K562 (cell line): ENCODE data around the gene PRTFDC1. TPM values are rescaled to one million over a fixed set of nuclear protein-coding genes. Genes with fewer than 3 reads are reported as not detected.
A peak's percentile ranks its signal among the peaks of the same experiment; 100 is the strongest.

ENCODE experiments used
- BRD9 ChIP-seq: fragments of 450-650 bp; IDR thresholded peaks from 2 replicates; pipeline ENCODE4 v1.6.1; 2018; ENCODE audit warnings: low read depth; ENCODE audit not compliant: partially characterized antibody
- E4F1 ChIP-seq: fragments of 250-450 bp; sonication (Bioruptor Pico); IDR thresholded peaks from 2 replicates; pipeline ENCODE4 v1.5.0; 2021; ENCODE audit warnings: mild to moderate bottlenecking, borderline replicate concordance
- EP300 ChIP-seq: IDR thresholded peaks from 2 replicates; pipeline ENCODE4 v1.6.1; 2012; ENCODE audit warnings: low read length, improper control_type of control experiment
- ETS2 ChIP-seq: IDR thresholded peaks from 2 replicates; pipeline ENCODE4 v1.6.1; 2016; ENCODE audit warnings: borderline replicate concordance, missing genetic modification characterization, mild to moderate bottlenecking, moderate library complexity, missing compliant biosample characterization; ENCODE audit not compliant: poor library complexity, severe bottlenecking
- HDAC2 ChIP-seq: fragments of 450-650 bp; IDR thresholded peaks from 2 replicates; pipeline ENCODE4 v1.6.1; 2016; ENCODE audit warnings: mild to moderate bottlenecking
- HEY1 ChIP-seq: fragments of 250-450 bp; sonication (Bioruptor Pico); IDR thresholded peaks from 2 replicates; pipeline ENCODE4 v1.5.0; 2020; ENCODE audit warnings: mild to moderate bottlenecking, moderate library complexity, borderline replicate concordance
- KDM2B ChIP-seq: fragments of 250-450 bp; sonication (Bioruptor Pico); IDR thresholded peaks from 2 replicates; pipeline ENCODE4 v1.8.0; 2021; ENCODE audit warnings: mild to moderate bottlenecking, moderate library complexity
- LEF1 ChIP-seq: fragments of 450-650 bp; IDR thresholded peaks from 2 replicates; pipeline ENCODE4 v1.6.1; 2016; ENCODE audit warnings: mild to moderate bottlenecking
- MAFF ChIP-seq: IDR thresholded peaks from 2 replicates; pipeline ENCODE4 v1.6.1; 2012; ENCODE audit warnings: low read length, improper control_type of control experiment
- POLR2AphosphoS5 ChIP-seq: IDR thresholded peaks from 2 replicates; pipeline ENCODE4 v1.6.1; 2011; ENCODE audit warnings: mild to moderate bottlenecking, low read depth, low read length, moderate library complexity; ENCODE audit not compliant: control insufficient read depth, insufficient read depth
- RBM15 ChIP-seq: fragments of 200-400 bp; formaldehyde crosslinking; IDR thresholded peaks from 2 replicates; pipeline ENCODE4 v1.6.1; 2018; ENCODE audit warnings: mild to moderate bottlenecking, low read length, moderate library complexity; ENCODE audit not compliant: insufficient read depth
- SETDB1 ChIP-seq: IDR thresholded peaks from one replicate; pipeline ENCODE4 v1.6.1; 2012; ENCODE audit warnings: low read length, control low read depth, inconsistent platforms
- SFPQ ChIP-seq: fragments of 200-400 bp; formaldehyde crosslinking; IDR thresholded peaks from 2 replicates; pipeline ENCODE4 v1.6.1; 2017; ENCODE audit warnings: mild to moderate bottlenecking, low read depth, low read length, moderate library complexity
- SRSF3 ChIP-seq: fragments of 200-400 bp; formaldehyde crosslinking; IDR thresholded peaks from 2 replicates; pipeline ENCODE4 v1.6.1; 2016; ENCODE audit warnings: mild to moderate bottlenecking, low read length, moderate library complexity; ENCODE audit not compliant: insufficient read depth
- TFAM ChIP-seq: fragments of 250-450 bp; sonication (Bioruptor Pico); conservative IDR thresholded peaks from 2 replicates; pipeline ENCODE4 v1.5.0; 2021; ENCODE audit warnings: mild to moderate bottlenecking, moderate library complexity
- ZBTB5 ChIP-seq: fragments of 450-650 bp; IDR thresholded peaks from 2 replicates; pipeline ENCODE4 v1.6.1; 2017; ENCODE audit warnings: antibody characterized with exemption
- ZNF212 ChIP-seq: fragments of 450-650 bp; formaldehyde crosslinking; IDR thresholded peaks from 2 replicates; pipeline ENCODE4 v1.4.0; 2020; ENCODE audit warnings: mild to moderate bottlenecking
- ZNF316 ChIP-seq: fragments of 450-650 bp; IDR thresholded peaks from 2 replicates; pipeline ENCODE4 v1.6.1; 2016
- ZNF408 ChIP-seq: fragments of 250-450 bp; sonication (Bioruptor Pico); IDR thresholded peaks from 2 replicates; pipeline ENCODE4 v1.4.0; 2020; ENCODE audit warnings: low read depth, mild to moderate bottlenecking, moderate library complexity
- polyA plus RNA-seq, 8 experiments: library from polyadenylated mRNA; depleted of rRNA in 4 of 8; stranded (reverse) in 5 of 8; unstranded in 3 of 8; fragments of >200 nt; fragmentation: Nextera tagmentation in 2 of 8; fragmentation: Illumina TruSeq in 1 of 8; extraction: Ambion mirVana in 2 of 8; extraction: Trizol in 1 of 8; gene quantifications; 2 replicates each; pipeline versions ENCODE4 v1.2.1 to v1.2.3, GENCODE V29; 2011 to 2014; ENCODE audit warnings: inconsistent platforms in 1 of 8, missing spikeins in 1 of 8
- total RNA-seq, 7 experiments: library from RNA; depleted of rRNA in 6 of 7; stranded (reverse); fragments of >200 nt in 6 of 7; fragmentation: Illumina TruSeq in 2 of 7; extraction: Trizol in 2 of 7; gene quantifications; 2 replicates each; pipeline versions ENCODE4 v1.2.1 to v1.2.3, GENCODE V29; 2011 to 2021; ENCODE audit warnings: low replicate concordance in 1 of 7
- TF ChIP-seq, protein P1 (sequence below): sonication (generic); formaldehyde crosslinking; IDR thresholded peaks from 2 replicates; pipeline ENCODE4 v1.5.0; 2020; ENCODE audit warnings: missing genetic modification reagents
- TF ChIP-seq, protein P2 (sequence below): fragments of 250-450 bp; sonication (Bioruptor Pico); IDR thresholded peaks from 2 replicates; pipeline ENCODE4 v1.5.0; 2021

The PRTFDC1 gene
- total and polyA plus RNA-seq, 9 of the 15 experiments (the other 6 are each of a cell fraction or from before 2014, with no cell fraction given): 7.0 to 27.6 (median 10.0) TPM

GRCh38 chr10:24897326-24897926 is 55.0 kb downstream of the PRTFDC1 start (continued):
- TF ChIP-seq TFAM (CRISPR knock-in tag) (no peak), SRSF3 (no peak), POLR2AphosphoS5 (peak; percentile 79; the same call in 1 of the 2 replicates), HDAC2 (peak; percentile 64; the same call in 1 of the 2 replicates), E4F1 (CRISPR knock-in tag) (no peak), SETDB1 (no peak), RBM15 (no peak), EP300 (peak; percentile 94), ZBTB5 (no peak), LEF1 (peak; percentile 99), ZNF408 (CRISPR knock-in tag) (no peak), MAFF (peak; percentile 57; the same call in 1 of the 2 replicates), ETS2 (tag) (no peak), KDM2B (CRISPR knock-in tag) (no peak), BRD9 (peak; percentile 77), HEY1 (no peak), ZNF316 (peak; percentile 71), SFPQ (no peak), ZNF212 (CRISPR knock-in tag) (no peak)
- TF ChIP-seq, protein P1, sequence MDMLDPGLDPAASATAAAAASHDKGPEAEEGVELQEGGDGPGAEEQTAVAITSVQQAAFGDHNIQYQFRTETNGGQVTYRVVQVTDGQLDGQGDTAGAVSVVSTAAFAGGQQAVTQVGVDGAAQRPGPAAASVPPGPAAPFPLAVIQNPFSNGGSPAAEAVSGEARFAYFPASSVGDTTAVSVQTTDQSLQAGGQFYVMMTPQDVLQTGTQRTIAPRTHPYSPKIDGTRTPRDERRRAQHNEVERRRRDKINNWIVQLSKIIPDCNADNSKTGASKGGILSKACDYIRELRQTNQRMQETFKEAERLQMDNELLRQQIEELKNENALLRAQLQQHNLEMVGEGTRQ (CRISPR knock-in tag): no peak
- TF ChIP-seq, protein P2, sequence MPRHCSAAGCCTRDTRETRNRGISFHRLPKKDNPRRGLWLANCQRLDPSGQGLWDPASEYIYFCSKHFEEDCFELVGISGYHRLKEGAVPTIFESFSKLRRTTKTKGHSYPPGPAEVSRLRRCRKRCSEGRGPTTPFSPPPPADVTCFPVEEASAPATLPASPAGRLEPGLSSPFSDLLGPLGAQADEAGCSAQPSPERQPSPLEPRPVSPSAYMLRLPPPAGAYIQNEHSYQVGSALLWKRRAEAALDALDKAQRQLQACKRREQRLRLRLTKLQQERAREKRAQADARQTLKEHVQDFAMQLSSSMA (CRISPR knock-in tag): no peak
